Measurements from ENCODE around the gene GALNT6.

The GALNT6 gene

GRCh38 chr12:51429700-51430099, 38.5 kb upstream of the GALNT6 start:
- H3K9me3 ChIP-seq (ENCODE audit: insufficient read depth, low read depth, low read length) = no peaks in the 10 kb centered on the region
- H3K36me3 ChIP-seq (ENCODE audit: insufficient read depth, low read length) = no peaks in the 10 kb centered on the region

GRCh38 chr12:51428256-51428655, 37.0 kb upstream of the GALNT6 start:
- peak overlapping the region; percentile 95 for H3K4me2 ChIP-seq (ENCODE audit: low read depth, low read length, poor library complexity, severe bottlenecking)
- H3K27me3 ChIP-seq (ENCODE audit: insufficient read depth, low read length, poor library complexity, severe bottlenecking) = no peaks in the 10 kb centered on the region
- H3F3A ChIP-seq (ENCODE audit: low read depth) = no peaks in the 10 kb centered on the region
- no peaks in the 10 kb centered on the region for H3K9me2 ChIP-seq (replicated peaks; ENCODE audit: low read depth, low read length)
- no peak for TF ChIP-seq CTCF (conservative IDR thresholded peaks at IDR 0.05; ENCODE audit: low read length)
- TF ChIP-seq EZH2phosphoT487 (IDR thresholded peaks at IDR 0.05; ENCODE audit: borderline replicate concordance) = no peak
- peak overlapping the region; percentile 1 for H3K4me3 ChIP-seq (ENCODE audit: low read length, poor library complexity, severe bottlenecking)
- H4K20me1 ChIP-seq (ENCODE audit: insufficient read depth, low read length, poor library complexity, severe bottlenecking) = peaks cover 5% of the 10 kb centered on the region
- no peaks in the 10 kb centered on the region for H3K9me3 ChIP-seq (ENCODE audit: insufficient read depth, low read depth, low read length)
- no peak overlapping the region for H3K9ac ChIP-seq (ENCODE audit: low read depth, low read length, poor library complexity, severe bottlenecking)
- no peak overlapping the region for H2AFZ ChIP-seq (ENCODE audit: low read length)
- H3K79me2 ChIP-seq (ENCODE audit: insufficient read depth, low read length) = peaks cover 68% of the 10 kb centered on the region
- peaks cover 61% of the 10 kb centered on the region for H3K4me1 ChIP-seq (ENCODE audit: insufficient read depth, low read length, poor library complexity, severe bottlenecking)
- no peaks in the 10 kb centered on the region for H3K36me3 ChIP-seq (ENCODE audit: insufficient read depth, low read length)

More at GRCh38 chr12:51429700-51430099, 38.5 kb upstream of the GALNT6 start:
- H3F3A ChIP-seq (ENCODE audit: low read depth) = no peaks in the 10 kb centered on the region; the same call in 1 of the 2 replicates
- peak overlapping the region; percentile 26 for H3K4me3 ChIP-seq (ENCODE audit: low read length, poor library complexity, severe bottlenecking)
- peaks cover 65% of the 10 kb centered on the region for H3K4me1 ChIP-seq (ENCODE audit: insufficient read depth, low read length, poor library complexity, severe bottlenecking)
- peaks cover 73% of the 10 kb centered on the region for H3K79me2 ChIP-seq (ENCODE audit: insufficient read depth, low read length)
- peak overlapping the region; percentile 43 for H3K4me2 ChIP-seq (ENCODE audit: low read depth, low read length, poor library complexity, severe bottlenecking)
- no peaks in the 10 kb centered on the region for H3K27me3 ChIP-seq (ENCODE audit: insufficient read depth, low read length, poor library complexity, severe bottlenecking)
- H3K9me2 ChIP-seq (replicated peaks; ENCODE audit: low read depth, low read length) = no peaks in the 10 kb centered on the region
- TF ChIP-seq EZH2phosphoT487 (IDR thresholded peaks at IDR 0.05; ENCODE audit: borderline replicate concordance) (no peak), CTCF (conservative IDR thresholded peaks at IDR 0.05; ENCODE audit: low read length) (no peak)
- peak overlapping the region; percentile 30 for H3K9ac ChIP-seq (ENCODE audit: low read depth, low read length, poor library complexity, severe bottlenecking)
- H2AFZ ChIP-seq (ENCODE audit: low read length) = no peak overlapping the region
- H4K20me1 ChIP-seq (ENCODE audit: insufficient read depth, low read length, poor library complexity, severe bottlenecking) = peaks cover 5% of the 10 kb centered on the region

GRCh38 chr12:51424662-51425539, 33.7 kb upstream of the GALNT6 start, which contains the start of gene SLC4A8:
SLC4A8 (plus strand) TSS chr12:51424831; CDS start chr12:51424988, 157 bp downstream.
- H3F3A ChIP-seq (ENCODE audit: low read depth) = no peaks in the 10 kb centered on the region
- peak within 1 kb of the TSS; percentile 95 for H3K4me2 ChIP-seq (ENCODE audit: low read depth, low read length, poor library complexity, severe bottlenecking)
- H2AFZ ChIP-seq (ENCODE audit: low read length) = peak within 1 kb of the TSS; percentile 73
- H3K9me2 ChIP-seq (replicated peaks; ENCODE audit: low read depth, low read length) = no peaks in the 10 kb centered on the region
- peak; percentile 72 for TF ChIP-seq CTCF (conservative IDR thresholded peaks at IDR 0.05; ENCODE audit: low read length)
- TF ChIP-seq EZH2phosphoT487 (IDR thresholded peaks at IDR 0.05; ENCODE audit: borderline replicate concordance) = no peak
- H3K27me3 ChIP-seq (ENCODE audit: insufficient read depth, low read length, poor library complexity, severe bottlenecking) = no peaks in the 10 kb centered on the region
- H4K20me1 ChIP-seq (ENCODE audit: insufficient read depth, low read length, poor library complexity, severe bottlenecking) = peaks cover 5% of the 10 kb centered on the region
- no peaks in the 10 kb centered on the region for H3K9me3 ChIP-seq (ENCODE audit: insufficient read depth, low read depth, low read length)
- peak within 1 kb of the TSS; percentile 79 for H3K9ac ChIP-seq (ENCODE audit: low read depth, low read length, poor library complexity, severe bottlenecking)
- no peaks in the 10 kb centered on the region for H3K36me3 ChIP-seq (ENCODE audit: insufficient read depth, low read length)
- H3K4me3 ChIP-seq (ENCODE audit: low read length, poor library complexity, severe bottlenecking) = peak within 1 kb of the TSS; percentile 78
- H3K4me1 ChIP-seq (ENCODE audit: insufficient read depth, low read length, poor library complexity, severe bottlenecking) = peaks cover 43% of the 10 kb centered on the region
- H3K79me2 ChIP-seq (ENCODE audit: insufficient read depth, low read length) = peaks cover 39% of the 10 kb centered on the region

Measured in Loucy (cell line).